Measurements from ENCODE around the gene BBS9.

- TF ChIP-seq POLR2A (IDR thresholded peaks at IDR 0.05) = no peak
- TF ChIP-seq, protein P1, sequence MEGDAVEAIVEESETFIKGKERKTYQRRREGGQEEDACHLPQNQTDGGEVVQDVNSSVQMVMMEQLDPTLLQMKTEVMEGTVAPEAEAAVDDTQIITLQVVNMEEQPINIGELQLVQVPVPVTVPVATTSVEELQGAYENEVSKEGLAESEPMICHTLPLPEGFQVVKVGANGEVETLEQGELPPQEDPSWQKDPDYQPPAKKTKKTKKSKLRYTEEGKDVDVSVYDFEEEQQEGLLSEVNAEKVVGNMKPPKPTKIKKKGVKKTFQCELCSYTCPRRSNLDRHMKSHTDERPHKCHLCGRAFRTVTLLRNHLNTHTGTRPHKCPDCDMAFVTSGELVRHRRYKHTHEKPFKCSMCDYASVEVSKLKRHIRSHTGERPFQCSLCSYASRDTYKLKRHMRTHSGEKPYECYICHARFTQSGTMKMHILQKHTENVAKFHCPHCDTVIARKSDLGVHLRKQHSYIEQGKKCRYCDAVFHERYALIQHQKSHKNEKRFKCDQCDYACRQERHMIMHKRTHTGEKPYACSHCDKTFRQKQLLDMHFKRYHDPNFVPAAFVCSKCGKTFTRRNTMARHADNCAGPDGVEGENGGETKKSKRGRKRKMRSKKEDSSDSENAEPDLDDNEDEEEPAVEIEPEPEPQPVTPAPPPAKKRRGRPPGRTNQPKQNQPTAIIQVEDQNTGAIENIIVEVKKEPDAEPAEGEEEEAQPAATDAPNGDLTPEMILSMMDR (IDR thresholded peaks at IDR 0.05) = no peak
These were observed 148.7 kb downstream of the BBS9 start for GRCh38 chr7:33278095-33278494.
